NCI-H82 (cell line): ENCODE data around the gene ZNF764.

Source experiments
- DNase-seq: peaks from one replicate; lab custom pipeline; 2025; lab: John Stamatoyannopoulos, UW

ZNF764 gene

DNA sequence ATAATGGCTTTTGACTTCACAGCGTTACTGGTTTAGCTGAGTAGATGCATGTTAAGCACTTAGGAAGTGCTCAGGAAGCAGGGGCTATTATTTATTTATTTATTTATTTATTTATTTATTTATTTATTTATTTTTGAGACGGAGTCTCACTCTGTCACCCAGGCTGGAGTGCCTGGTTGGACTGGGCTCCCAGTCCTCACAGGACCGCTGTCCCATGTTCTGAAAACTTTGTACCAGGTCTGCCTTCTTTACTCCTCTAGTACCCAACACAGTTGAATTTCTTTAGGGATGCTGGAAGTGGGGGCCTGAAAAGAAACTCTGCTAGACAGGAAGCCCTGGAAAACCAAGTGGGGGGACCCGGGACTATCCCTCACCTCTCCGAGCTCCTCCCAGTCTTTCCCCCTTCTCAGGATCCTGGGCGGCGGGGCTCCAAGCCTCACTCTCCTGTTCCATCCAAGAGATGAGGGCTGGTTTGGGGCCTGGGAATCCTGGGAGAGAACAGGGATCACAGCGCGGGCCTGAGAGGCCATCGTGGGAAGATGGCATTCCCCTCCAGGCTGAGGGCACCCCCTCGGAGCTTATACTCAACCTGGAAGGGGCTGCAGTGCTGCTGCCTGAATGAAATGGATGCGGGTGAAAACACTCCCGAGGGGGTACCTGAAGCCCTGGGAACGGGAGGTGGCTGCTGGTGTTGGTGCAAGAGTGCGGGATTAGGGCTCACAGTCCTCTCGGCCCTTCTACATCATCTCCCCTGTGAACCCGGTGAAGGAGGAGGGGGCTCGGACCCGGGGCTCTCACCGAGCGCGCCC lies 12.7 kb upstream of the ZNF764 start:
- DNase-seq: peak; percentile 48

DNA sequence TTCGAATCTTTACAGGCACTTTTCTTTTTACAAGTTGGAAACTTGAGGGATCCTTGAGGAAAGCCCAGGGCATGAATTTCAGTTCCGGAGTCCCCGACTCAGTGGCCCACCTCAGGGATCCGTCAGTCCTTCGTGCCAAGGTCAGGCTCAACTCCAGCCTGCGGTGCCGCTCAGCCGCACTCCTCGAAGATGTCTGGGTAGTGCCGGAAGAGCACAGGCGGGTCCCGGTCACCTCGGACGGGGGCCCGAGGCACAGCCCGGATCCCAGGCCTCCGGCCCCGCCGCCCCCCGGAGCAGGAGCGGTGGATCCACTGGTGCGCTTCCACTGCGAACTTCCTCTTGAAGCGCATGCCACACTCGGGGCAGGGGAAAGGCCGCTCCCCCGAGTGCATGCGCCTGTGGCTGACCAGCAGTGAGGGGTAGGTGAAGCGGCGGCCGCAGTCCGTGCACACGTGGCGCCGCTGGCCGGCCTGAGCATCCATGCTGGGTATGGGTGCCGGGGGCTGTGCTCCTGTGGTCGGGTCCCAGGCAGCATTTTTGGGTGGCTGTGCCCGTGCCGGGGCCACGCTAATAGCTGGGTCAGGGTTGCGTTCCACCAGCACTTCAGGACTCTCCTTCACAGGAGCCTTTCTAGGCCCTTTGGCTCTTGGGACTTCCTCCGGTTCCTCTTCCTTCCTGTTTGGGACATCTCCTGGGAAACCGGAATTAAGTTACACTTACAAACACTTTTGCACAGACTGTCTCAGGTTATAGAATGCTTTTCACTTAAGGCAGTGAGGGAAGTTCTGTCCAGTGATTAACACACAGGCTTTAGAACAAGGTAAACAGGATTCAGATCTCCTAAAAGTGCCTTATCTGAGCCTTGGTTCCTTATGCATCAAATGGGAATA lies 11.8 kb upstream of the ZNF764 start:
- DNase-seq: no peak

DNA sequence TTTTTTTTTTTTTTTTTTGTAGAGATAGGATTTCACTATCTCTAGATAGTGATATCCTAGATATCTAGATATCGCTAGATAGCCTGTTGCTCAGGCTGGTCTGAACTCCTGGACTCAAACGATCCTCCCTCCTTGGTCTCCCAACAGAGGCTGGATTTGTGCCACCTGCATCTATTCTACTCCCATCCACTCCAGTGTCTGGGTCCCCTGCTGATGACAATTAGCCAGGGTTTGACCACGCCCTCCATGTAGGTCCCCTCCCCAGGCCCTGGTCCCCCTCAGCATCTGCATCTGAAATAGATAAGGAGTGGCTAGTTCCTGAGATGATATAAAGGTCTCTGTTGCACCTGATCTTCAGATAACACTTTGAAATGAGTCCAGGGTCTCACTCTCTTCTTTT lies 11.1 kb upstream of the ZNF764 start:
- DNase-seq: no peak

DNA sequence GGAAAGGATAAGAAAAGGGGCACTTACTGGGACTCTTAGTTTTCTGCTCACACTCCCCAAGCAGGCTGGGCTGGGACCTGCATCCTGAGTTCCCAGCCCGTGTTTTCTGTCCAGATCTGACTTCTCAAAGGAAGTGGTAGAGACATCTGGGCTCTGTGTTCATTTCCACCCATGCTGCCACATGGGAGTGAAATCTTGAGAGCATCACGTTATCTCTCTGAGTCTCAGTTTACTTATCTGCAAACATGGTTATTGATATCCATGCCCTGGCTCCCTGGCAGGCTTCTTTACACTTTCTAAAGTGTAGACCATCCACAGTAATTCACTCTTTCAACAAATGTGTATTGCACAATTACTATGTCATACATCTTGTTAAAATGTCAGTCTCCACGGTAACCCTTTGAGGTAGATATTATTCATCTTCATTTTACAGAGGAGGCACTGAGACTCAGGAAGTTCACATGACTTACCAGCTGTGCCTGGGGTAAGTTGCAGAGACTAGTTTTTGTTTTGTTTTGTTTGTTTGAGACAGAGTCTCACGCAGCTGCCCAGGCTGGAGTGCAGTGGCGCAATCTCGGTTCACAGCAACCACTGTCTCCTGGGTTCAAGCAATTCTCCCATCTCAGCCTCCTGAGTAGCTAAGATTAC lies 9.9 kb upstream of the ZNF764 start:
- DNase-seq: no peak

DNA sequence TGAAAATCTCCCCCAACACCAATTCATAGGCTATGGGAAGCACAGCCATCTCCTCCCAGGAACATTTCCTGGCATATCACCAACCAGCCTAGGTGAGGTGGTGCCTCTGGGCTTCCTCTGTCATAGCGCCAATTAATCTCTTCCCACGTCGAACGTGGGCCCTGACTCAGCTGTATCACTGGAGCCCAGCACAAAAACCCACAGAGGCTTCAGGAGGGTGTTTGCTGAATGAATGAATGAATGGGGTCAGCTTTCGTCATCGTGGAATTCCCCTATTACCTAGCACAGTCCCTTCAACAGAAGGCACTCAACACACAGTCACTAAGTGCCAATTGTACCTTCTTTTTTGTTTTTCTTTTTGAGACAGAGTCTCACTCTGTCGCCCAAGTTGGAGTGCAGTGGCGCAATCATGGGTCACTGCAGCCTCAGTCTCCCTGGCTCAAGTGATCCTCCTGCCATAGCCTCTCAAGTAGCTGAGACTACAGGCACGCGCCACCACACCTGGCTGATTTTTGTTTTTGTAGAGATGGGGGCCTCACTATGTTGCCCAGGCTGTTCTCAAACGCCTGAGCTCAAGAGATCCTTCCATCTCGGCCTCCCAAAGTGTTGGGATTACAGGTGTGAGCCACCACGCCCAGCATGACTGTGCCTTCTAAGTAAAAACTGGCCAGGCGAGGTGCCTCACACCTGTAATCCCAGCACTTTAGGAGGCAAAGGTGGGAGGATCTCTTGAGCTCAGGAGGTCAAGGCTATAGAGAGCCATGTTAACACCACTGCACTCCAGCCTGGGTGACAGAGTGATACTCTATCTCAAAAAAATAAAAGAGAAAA lies 9.2 kb upstream of the ZNF764 start:
- no peak for DNase-seq

DNA sequence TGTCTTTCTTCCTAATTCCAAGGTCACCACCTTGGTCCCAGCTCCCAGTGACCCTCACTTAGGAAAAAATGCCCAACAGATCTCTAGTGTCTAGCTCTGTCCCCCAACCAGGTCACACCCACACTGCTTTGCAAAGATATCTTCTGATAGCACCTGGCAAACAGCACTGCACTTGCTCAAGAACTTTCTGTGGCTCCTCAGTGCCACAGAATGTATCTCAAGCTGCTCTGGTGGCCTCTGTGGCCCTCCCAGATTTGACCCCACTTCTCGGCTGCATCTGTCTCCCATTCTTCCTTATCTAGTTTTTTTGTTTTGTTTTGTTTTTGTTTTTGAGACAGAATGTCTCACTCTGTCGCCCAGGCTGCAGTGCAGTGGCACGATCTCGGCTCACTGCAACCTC lies 8.4 kb upstream of the ZNF764 start:
- DNase-seq: no peak

DNA sequence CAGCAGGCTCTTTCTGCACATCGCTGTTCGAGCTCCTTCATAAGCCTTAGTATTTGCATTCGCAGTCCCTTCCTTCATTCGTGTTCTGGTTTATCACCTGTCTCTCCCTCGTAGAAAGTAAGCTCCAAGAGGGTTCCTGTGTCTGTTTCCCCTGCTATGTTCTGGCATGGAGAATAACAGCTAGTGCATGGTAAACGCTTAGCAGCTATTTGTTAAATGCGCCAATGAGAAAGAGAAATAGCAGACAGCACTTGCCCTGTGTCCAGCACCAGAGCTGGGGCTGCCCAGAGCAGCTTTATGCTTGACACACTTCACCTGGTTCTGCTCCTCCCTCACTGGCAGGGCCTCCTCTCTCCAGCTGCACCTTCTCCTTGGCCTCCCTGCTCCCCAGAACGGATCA lies 7.8 kb upstream of the ZNF764 start:
- no peak for DNase-seq

DNA sequence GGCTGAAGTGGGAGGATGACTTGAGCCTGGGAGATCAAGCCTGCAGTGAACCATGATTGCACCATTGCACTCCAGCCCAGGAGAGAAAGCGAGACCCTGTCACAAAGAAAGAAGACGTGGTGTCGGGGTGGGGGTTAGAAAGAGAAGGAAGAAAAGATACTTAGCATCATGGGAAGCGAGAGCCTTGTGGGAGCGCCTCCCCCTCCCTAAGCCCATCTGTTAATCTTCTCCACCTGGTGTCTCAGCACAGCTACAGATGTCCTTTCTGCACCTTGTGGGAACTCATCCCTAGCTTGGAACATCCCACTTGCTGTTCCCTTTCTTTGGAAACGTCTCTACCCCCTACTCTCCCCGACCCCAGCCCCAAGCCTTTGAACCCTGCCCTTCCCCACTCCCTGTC lies 7.4 kb upstream of the ZNF764 start:
- peak; percentile 93 for DNase-seq

DNA sequence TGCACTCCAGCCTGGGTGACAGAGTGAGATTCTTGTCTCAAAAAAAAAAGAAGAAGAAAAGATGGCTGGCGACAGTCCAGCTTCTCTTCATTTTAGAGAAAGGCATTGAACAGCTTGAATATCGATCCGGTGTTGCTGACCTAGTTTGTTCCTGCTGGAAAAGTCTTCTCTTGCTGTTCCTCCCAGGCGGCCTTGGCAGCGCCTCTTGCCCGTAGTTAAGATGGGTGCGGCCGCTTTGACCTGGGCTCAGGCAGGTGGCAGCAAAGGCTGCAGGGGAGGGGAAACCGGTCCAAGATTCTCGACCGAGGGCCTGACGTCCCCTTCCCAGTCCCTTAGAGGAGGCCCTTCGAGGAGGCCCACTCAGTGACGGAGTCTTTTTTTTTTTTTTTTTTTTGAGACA lies 3.8 kb upstream of the ZNF764 start:
- no peak for DNase-seq

DNA sequence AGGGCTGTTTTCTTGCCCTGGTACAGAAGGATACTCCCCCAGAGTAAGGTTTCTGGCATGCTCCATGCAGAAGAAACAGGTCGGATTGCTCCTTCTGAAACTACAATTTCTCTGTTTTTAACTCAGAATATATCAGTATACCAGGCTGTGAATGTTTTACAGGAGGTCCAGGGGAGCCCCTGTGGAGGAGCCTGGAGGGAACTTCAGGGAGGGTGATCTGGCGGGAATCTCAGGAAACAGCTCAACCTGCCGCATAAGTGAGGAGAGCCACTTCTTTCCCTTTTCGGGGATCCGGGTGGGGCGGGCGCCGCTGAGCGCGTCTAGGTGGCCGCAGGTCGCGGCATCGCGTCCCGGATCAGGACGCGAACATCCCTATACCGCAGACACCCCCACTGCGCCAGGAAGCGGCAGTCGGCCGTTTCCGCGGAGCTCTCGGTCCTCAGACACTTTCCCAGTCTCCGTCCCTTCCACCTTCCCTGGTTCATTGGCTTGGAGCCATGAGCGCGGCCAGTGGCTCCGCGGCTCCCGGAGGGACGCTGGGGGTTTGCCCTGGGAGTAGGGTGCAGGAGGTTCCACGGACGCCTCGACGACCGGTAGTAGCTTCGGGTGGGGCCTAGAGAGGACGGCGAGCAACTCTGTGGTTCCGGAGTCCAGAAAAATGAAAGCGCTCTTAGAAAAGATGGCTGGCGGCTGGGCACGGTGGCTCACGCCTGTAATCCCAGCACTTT lies 3.1 kb upstream of the ZNF764 start:
- no peak for DNase-seq

DNA sequence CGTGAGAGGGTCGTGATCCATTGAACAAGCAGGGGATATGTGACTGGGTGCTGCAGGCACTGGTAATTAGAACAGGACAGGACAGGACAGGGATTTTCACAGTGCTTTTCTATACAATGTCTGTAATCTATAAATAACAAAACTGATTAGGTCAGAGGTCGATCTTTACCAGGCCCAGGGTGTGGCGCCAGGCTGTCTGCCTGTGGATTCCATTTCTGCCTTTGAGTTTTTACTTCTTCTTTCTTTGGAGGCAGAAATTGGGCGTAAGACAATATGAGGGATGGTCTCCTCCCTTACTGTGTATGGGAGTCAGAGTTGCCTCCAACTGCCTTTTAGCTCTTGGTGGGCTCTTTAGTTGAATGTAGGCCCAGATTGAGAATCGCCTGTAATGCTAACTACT lies 1.5 kb upstream of the ZNF764 start:
- no peak for DNase-seq

DNA sequence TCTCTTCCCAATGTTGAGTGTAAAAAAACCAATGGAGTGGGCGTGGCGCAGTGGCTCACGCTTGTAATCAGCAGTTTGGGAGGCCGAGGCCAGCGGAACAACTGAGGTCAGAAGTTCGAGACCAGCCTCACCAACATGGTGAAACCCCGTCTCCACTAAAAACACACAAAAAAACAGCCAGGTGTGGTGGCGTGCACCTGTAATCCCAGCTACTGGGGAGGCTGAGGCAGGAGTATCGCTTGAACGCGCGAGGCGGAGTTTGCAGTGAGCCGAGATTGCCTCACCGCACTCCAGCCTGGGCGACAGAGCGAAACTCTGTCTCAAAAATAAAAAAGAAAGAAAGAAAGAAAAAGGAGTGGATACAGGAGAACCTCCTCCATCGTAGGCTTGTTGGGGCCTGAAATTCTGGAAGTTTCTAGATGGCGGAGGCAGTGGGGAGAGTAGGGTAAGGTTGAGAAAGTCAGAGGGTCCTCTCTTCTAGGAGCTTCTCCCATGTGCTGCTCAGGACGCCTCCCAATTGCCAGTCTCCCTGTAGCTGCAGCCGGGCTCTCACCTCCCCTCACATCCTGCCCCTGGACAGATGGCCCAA lies 709 bp upstream of the ZNF764 start:
- DNase-seq: peak; percentile 59

DNA sequence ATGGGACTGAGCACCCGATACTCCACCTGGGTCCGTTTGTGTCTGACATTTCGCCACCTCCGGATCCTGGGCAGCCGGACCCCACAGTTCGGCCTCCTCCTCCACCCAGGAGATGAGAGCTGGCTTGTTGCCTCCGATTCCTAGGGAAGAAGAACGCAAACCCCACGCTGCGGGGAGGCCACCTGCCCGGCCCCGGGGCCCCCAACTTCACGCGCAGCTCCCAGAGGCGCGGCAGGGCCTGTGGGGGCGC lies 542 bp downstream of the ZNF764 start:
- peak; percentile 45 for DNase-seq

DNA sequence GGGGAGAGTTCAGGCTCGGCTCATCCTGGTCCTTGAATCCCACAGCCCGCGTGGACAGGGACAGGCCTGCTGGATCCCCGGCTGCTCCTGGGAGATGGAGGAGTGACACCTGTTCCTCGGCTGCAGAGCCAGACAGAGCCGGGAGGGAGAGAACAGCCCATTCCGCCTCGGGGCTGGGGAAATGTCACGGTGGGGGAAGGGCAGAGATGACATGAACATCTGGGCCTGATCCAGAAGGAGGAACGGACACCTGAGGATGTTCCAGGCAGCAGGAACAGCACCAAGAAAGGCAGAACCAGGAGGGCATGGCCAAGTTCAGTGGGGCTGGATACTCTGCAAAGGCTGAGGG lies 2.1 kb downstream of the ZNF764 start:
- peak; percentile 46 for DNase-seq

DNA sequence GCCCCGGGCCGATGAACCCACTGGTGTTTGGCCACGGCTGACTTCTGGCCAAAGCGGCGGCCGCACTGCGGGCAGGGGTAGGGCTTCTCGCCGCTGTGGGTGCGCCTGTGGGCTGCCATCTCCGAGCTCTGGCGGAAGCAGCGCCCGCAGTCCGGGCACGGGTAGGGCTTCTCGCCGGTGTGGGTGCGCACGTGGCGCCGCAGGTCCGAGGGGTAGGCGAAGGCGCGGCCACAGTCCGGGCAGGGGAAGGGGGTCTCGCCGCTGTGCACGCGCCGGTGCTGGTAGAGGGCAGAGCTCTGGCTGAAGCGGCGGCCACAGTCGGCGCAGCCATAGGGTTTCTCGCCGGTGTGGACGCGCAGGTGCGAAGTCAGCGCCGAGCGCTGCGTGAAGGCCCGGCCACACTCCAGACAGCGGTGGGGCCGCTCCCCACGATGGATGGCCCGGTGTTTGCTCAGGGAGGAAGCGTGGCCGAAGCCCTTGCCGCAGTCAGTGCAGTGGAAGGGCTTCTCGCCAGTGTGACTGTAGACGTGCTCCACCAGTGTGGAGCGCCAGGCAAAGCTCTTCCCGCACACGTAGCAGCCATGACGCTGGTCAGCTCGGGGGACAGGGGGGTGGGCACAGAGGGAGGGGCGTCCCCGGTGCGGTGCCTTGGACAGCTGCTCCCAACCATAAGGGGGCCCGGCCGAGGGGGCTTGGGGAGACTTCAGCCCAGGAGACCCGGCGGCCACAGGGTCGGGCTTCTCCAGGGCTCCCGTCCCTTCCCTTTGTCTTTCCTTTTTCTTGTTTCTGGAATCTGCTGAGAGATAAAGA lies 2.7 kb downstream of the ZNF764 start:
- no peak for DNase-seq

DNA sequence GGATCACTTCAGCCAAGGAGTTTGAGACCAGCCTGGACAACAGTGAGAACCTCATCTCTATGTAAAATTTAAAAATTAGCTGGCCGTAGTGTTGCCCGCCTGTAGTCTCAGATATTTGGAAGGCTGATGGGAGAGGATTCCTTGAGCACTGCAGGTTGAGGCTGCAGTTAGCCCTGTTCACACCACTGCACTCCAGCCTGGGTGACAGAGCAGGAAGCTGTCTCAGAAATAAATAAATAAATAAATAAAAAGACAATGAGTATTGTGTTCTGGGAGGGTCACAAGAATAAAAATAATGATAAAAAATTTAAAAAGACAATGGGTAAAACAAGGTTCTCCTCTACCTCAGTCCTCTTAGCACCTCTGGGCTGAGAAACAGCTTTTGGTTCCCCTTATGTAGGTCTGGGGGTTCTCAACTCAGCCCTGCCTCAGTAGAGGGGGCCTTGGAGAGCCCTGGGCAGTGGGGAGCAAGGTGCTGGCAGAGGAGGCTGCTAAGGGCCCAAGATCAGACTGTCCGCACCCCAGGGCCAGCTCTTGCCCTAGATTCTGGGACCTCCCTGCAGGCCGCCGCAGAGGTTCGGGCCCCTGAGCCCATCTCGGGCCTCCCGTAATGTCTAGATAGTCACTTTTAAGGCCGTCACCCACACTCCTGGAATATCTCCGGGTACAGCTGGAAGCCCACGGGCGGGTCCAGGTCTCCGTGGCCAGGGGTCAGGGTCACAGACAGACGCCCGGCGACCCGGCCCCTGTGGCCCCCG lies 3.4 kb downstream of the ZNF764 start:
- DNase-seq: no peak

DNA sequence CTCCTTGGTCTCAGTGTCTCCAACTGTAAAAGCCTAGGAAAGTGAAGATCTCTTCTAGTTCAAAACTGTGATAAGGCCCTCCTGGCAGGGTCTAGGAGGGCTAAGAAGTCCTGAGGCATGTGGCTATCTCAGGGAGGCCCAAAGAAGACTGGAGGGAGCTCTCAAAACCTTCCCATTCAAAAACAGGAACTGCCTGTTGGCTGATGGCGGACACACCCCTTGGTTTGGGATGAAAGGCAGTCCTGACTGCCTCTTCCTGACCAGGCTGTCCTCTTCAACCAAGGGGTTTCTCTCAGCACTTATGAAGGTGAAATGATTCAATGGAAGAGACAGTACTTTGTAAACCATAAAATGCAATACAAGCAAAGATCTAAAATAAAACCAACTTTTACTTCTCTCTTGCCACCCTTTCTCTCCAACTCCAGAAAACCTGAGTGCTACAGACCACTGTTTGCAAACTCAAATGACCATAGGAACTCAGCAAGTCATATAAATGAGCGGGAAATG lies 4.7 kb downstream of the ZNF764 start:
- DNase-seq: no peak

DNA sequence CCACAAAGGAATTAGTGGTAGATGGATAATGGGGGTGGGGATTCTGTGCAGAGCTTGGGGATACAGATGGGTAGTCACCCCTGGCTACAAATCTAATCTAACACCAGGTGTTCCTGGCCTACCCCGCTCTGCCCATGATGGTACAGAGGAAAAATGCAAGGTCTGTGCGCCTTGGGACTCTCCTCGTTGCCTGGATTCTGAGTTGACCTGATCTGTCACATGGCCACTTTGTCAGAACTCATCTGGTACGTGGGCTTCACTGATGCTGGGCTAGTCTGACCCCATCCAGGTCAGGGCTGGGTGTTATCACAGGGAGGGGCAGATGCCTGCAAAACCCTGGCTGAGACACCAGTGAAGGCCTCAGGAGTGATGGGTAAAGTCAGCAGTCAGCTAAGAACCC lies 5.2 kb downstream of the ZNF764 start:
- no peak for DNase-seq

DNA sequence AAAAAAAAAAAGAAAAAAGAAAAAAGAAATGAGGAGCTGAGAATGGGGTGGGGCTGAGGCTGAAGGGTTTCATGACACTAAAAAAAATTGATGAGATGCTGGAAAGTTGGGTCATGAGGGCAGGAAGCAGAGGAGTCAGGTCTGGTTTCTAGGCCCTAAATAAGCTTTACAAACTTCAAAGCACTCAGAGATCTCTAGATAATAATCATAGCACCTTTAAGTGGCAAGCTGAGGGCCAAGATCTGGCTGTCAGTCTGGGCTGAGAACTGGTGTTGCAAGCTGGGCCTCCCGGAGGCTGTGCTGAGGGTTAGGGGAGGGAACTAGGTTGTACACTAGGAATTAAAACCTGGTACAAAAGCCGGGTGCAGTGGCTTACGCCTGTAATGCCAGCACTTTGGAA lies 6.4 kb downstream of the ZNF764 start:
- DNase-seq: no peak
